Lower leg skin (tissue), 4 donors: ENCODE results near the gene DLGAP1. TPM values are rescaled to one million over a fixed set of nuclear protein-coding genes. Genes with fewer than 3 reads are reported as not detected.

Experiments used
- DNase-seq, 2 donors: peaks; one replicate each; pipeline ENCODE4 v3.0.0-alpha.2; 2019; ENCODE audit warnings: low spot score in 2 of 2
- H3K4me3 ChIP-seq: fragments of 200-600 bp; sonication (generic); 2 replicates; pipeline ENCODE4 v1.5.1; 2017; ENCODE audit warnings: mild to moderate bottlenecking, low read depth; ENCODE audit not compliant: poor library complexity, severe bottlenecking
- POLR2A ChIP-seq, 2 donors: fragments of 450-650 bp; IDR thresholded peaks; one replicate each; pipeline ENCODE4 v1.6.1; 2016 to 2017; ENCODE audit warnings: antibody characterized with exemption in 2 of 2, mild to moderate bottlenecking in 1 of 2, moderate library complexity in 1 of 2
- WGBS, 2 donors: methylation state at CpG; one replicate each; pipeline ENCODE4 v1.1.5; 2018; 5-methylcytosine and 5-hydroxymethylcytosine counted together
- intact Hi-C: fragments of 100-400 bp; cut with DNase I; formaldehyde crosslinking; loops from one replicate; pipeline ENCODE4 v1.15.0; 2023; ENCODE audit warnings: low total_unique reads
- total RNA-seq, 4 donors: library from RNA; depleted of rRNA; stranded (reverse); fragments of >200 nt; gene quantifications; one replicate each; pipeline ENCODE4 v1.1.0, GENCODE V29; 2016
- TF ChIP-seq, protein P1 (sequence below), 3 donors: fragments of 450-650 bp; IDR thresholded peaks; one replicate each; pipeline ENCODE4 v1.5.1; 2016; ENCODE audit warnings: antibody characterized with exemption in 3 of 3, mild to moderate bottlenecking in 3 of 3, moderate library complexity in 2 of 3

The DLGAP1 gene
- total RNA-seq, 4 donors from 2014 or later = 0.34 to 1.3 (median 0.82) TPM

DNA sequence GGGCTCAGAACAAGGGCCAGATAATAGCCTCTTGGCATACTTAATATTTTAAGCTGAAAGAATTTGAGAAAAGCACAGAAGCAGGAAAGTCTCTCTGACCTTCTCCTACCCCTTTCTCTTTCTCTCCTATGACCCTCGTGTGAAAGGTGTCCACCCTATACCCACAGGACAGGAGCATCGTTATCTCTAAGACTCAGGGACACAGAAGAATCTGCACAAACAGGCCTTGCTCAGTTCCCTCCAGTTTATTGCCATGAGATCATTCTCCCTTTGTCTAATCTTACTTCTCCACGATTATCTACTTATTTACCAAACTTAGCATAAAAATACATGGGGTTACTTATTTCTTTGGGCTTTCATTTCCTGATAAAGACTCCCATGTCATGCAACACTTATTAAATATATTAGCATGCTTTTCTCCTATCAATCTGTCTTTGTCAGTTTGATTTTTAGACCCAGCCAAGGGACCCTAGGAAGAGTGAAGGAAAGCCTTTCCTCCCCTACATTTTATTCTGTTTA lies 370.7 kb downstream of the DLGAP1 start:
- TF ChIP-seq POLR2A (IDR thresholded peaks at IDR 0.05) = no peak
- TF ChIP-seq, protein P1, sequence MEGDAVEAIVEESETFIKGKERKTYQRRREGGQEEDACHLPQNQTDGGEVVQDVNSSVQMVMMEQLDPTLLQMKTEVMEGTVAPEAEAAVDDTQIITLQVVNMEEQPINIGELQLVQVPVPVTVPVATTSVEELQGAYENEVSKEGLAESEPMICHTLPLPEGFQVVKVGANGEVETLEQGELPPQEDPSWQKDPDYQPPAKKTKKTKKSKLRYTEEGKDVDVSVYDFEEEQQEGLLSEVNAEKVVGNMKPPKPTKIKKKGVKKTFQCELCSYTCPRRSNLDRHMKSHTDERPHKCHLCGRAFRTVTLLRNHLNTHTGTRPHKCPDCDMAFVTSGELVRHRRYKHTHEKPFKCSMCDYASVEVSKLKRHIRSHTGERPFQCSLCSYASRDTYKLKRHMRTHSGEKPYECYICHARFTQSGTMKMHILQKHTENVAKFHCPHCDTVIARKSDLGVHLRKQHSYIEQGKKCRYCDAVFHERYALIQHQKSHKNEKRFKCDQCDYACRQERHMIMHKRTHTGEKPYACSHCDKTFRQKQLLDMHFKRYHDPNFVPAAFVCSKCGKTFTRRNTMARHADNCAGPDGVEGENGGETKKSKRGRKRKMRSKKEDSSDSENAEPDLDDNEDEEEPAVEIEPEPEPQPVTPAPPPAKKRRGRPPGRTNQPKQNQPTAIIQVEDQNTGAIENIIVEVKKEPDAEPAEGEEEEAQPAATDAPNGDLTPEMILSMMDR (IDR thresholded peaks at IDR 0.05) = no peak
- H3K4me3 ChIP-seq = no peak overlapping the region
- no peak for DNase-seq
- intact Hi-C loops = no loop called here
- WGBS, 2 donors = 42 to 52% methylated on average over 3 of the region's 3 CpGs

DNA sequence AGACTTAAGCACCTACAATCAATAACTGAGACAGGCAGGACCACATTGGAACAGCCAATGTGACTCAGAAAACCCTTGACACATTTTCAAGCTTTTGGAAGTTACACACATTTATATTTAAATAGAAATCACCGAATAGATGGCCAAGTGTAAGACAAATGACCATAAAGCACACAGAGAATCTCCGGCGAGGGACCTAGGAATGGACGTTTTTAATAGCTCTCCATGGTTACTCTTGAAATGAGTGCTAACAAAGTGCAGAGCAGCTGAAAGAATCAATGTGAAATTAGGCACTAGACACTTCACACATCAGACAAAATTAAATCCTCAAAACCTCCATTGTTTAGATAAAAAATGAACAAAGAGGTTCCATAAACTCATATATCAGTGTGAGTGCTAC lies 376.9 kb downstream of the DLGAP1 start:
- intact Hi-C loops = no loop called here
- DNase-seq = no peak
- H3K4me3 ChIP-seq = no peak overlapping the region
- no peak for TF ChIP-seq POLR2A (IDR thresholded peaks at IDR 0.05)
- TF ChIP-seq, protein P1 (IDR thresholded peaks at IDR 0.05) = no peak
- 85 to 90% methylated on average over 4 of the region's 4 CpGs for WGBS, 2 donors

DNA sequence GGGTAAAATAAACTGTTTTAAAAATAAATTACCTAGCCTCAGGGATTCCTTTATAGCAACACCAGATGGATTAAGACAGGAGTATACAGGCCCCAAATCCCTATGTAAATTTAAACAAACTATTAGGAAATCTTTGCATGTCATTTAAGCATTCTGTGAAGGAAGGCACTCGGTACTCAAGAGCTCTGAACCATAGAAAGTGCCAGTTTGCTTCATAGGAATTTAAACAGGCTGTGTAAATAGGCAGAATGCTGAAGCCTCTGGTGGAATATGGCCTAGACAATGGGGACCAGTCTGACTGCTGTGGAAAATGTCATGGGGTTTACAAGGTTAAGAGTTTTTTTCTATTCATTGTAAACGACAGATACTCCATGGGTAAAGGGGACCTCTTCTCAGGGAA lies 377.4 kb downstream of the DLGAP1 start:
- TF ChIP-seq POLR2A (IDR thresholded peaks at IDR 0.05) = no peak
- TF ChIP-seq, protein P1 (IDR thresholded peaks at IDR 0.05) = no peak
- WGBS, 2 donors = 69 to 76% methylated on average over 2 of the region's 2 CpGs
- H3K4me3 ChIP-seq = no peak overlapping the region
- no peak for DNase-seq
- intact Hi-C loops = no loop called here

DNA sequence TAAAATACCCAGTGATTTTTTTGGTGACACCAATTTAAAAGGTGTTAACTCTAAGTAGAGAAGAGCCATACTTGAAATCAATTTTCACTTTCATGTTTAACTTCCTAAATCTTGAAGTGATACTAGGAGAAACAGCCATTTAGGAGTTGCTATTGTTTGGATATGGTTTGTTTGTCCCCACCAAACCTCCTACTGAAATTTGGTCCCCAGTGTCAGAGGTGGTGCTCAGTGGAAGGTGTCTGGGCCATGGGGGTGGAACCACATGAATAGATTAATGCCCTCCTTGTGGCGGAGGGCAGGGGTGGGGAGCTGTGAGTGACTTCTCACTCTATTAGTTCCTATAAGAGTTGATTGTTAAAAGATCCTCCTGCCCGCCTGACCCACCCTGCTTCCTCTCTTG lies 377.9 kb downstream of the DLGAP1 start:
- TF ChIP-seq POLR2A (IDR thresholded peaks at IDR 0.05) = no peak
- TF ChIP-seq, protein P1 (IDR thresholded peaks at IDR 0.05) = no peak
- no peak overlapping the region for H3K4me3 ChIP-seq
- DNase-seq = no peak
- 82 to 98% methylated on average over 2 of the region's 2 CpGs for WGBS, 2 donors
- intact Hi-C loops = no loop called here

DNA sequence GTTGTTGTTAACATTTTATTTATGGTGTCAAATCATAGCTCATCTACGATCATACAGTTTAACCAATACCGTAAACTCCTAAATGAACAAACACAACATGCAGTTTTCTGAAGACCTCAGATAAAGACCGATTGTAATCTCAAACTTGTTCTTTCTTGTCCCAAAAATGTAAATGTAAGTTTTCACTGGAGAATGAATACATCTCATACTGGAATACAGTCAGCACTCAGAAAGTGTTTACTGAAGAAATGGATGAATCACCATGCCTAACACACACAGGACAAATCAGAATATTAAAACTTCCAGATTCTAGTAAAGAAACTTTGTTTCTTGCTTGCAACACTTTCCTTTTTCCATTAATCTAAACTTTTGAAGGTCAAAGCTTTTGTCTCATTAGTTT lies 380.5 kb downstream of the DLGAP1 start:
- 53% methylated on average over 3 of the region's 3 CpGs for WGBS, 2 donors
- TF ChIP-seq POLR2A (IDR thresholded peaks at IDR 0.05) = no peak
- TF ChIP-seq, protein P1 (IDR thresholded peaks at IDR 0.05) = no peak
- intact Hi-C loops = no loop called here

DNA sequence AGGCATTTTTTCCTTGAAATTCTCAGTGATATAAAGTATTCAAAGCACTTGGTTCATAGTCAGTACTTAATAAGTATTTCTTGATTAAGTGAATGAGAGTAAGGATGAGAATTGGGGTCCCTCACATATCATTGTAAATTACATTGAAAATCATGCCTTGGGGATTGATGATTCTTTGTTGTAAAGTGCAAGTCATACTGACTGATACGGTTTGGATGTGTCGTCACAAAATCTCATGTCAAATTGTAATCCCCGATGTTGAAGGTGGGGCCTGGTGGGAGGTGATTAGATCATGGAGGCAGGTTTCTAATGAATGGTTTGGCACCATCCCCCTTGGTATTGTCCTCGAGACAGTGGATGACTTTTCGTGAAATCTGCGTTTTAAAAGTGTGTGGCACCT lies 385.9 kb downstream of the DLGAP1 start:
- WGBS, 2 donors = 72 to 76% methylated on average over 6 of the region's 6 CpGs
- intact Hi-C loops = no loop called here
- no peak for TF ChIP-seq POLR2A (IDR thresholded peaks at IDR 0.05)
- TF ChIP-seq, protein P1 (IDR thresholded peaks at IDR 0.05) = no peak
- DNase-seq = no peak
- no peak overlapping the region for H3K4me3 ChIP-seq

More for the DNA sequence above, 380.5 kb downstream of the DLGAP1 start:
- H3K4me3 ChIP-seq = no peak overlapping the region
- no peak for DNase-seq
